ENCODE results near the gene GEMIN5. TPM values are rescaled to one million over a fixed set of nuclear protein-coding genes. Genes with fewer than 3 reads are reported as not detected.

Gene GEMIN5
- total RNA-seq, 3 donors from 2014 or later = 14.4 to 23.2 (median 19.3) TPM

DNA sequence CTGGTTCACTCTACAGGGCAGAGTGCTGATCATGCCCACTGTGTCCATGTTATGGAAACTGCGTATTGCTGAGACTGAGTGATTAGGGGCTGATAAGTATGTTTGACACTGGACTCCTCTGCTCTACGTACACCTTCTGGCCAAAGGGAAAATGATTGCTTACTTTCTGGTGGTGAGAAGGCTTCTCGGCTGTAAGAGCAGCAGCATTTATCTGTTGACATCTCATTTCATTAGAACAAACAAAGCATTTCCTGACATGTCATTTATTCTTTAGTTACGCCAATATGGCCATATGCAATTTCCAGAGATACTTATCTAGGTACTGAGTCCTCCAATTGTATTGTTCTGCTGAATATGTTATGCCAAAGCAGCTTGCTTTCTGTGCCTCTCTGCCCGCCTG lies 93.2 kb downstream of the GEMIN5 start:
- H3K36me3 ChIP-seq = no peaks in the 10 kb centered on the region
- peak overlapping the region in 1 of 2 donors; percentile 17 for H3K27ac ChIP-seq
- no peak for DNase-seq (ENCODE audit: low spot score in 2 of 2)
- intact Hi-C loops (cut with DNase I; ENCODE audit: low total_unique reads) = no loop called here
- no peak overlapping the region for H3K4me3 ChIP-seq
- H3K9me3 ChIP-seq = no peaks in the 10 kb centered on the region
- peak in 1 of 3 donors; percentile 25 for TF ChIP-seq POLR2AphosphoS5 (IDR thresholded peaks at IDR 0.05)
- TF ChIP-seq, protein P1, sequence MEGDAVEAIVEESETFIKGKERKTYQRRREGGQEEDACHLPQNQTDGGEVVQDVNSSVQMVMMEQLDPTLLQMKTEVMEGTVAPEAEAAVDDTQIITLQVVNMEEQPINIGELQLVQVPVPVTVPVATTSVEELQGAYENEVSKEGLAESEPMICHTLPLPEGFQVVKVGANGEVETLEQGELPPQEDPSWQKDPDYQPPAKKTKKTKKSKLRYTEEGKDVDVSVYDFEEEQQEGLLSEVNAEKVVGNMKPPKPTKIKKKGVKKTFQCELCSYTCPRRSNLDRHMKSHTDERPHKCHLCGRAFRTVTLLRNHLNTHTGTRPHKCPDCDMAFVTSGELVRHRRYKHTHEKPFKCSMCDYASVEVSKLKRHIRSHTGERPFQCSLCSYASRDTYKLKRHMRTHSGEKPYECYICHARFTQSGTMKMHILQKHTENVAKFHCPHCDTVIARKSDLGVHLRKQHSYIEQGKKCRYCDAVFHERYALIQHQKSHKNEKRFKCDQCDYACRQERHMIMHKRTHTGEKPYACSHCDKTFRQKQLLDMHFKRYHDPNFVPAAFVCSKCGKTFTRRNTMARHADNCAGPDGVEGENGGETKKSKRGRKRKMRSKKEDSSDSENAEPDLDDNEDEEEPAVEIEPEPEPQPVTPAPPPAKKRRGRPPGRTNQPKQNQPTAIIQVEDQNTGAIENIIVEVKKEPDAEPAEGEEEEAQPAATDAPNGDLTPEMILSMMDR (IDR thresholded peaks at IDR 0.05) = no peak
- peaks cover 4% of the 10 kb centered on the region in 2 donors for H3K4me1 ChIP-seq
- no peaks in the 10 kb centered on the region for H3K27me3 ChIP-seq

DNA sequence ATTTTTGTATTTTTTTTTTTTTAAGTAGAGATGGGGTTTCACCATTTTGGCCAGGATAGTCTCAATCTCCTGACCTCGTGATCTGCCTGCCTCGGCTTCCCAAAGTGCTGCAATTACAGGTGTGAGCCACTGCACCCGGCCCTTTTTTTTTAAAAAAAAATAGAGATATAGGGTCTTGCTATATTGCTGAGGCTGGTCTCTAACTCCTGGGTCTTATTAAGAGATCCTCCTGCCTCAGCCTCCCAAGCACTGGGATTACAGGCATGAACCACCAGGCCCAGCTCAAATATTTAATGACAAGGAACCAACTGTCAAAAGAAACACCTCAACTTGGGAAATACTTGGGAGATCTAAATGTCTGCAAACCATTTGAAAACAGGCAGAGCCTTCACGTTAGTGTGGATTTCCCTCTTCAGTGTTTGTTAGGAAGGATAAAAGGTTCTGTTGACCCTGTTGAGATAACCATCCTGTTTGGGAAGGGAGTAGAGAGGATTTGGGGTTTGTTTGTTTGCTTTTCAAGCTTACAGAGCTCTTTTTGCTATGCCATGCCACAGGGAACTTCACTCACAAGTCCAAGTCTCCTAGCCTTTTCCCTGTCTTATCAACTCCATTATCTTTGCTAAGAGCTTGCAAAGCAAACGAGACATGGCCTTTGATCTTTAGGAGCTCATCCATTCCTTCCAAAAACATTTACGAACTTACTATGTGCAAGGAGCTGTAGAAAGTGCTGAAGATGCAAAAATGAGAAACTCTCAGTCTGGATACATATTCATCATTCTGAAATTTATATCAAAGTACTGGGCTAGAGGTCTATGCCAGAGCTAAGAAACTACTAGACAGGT lies 95.1 kb downstream of the GEMIN5 start:
- TF ChIP-seq POLR2AphosphoS5 (IDR thresholded peaks at IDR 0.05) = no peak
- no peak for TF ChIP-seq POLR2A (IDR thresholded peaks at IDR 0.05)
- TF ChIP-seq, protein P1 (IDR thresholded peaks at IDR 0.05) = no peak
- no peak for DNase-seq (ENCODE audit: low spot score in 2 of 2)
- H3K4me1 ChIP-seq = peaks cover 0 to under 1% of the 10 kb centered on the region in 2 donors
- no peak overlapping the region for H3K4me3 ChIP-seq
- intact Hi-C loops (cut with DNase I; ENCODE audit: low total_unique reads) = no loop called here
- no peaks in the 10 kb centered on the region for H3K27me3 ChIP-seq
- H3K36me3 ChIP-seq = no peaks in the 10 kb centered on the region
- no peak overlapping the region for H3K27ac ChIP-seq
- no peaks in the 10 kb centered on the region for H3K9me3 ChIP-seq

DNA sequence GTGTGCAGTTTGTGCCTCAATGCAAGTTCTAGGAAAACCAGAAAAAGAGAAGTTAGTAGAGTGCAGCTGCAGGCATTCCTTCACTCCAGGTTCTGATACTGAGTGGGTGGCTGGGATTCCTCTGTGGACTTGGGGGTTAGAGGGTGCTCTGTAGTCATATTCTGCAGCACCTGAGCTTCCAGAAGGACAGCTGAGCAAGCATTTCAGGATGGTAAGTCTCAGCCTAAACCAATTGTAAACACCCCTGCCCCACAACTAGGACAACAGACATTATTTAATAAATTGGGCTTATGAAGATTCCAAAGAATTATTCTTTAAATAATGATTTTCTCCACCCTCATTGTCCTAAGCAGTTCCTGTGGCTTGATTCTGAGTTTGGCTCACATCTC lies 96.7 kb downstream of the GEMIN5 start:
- Histone ChIP-seq H3K36me3 (no peaks in the 10 kb centered on the region), H3K4me3 (no peak overlapping the region), H3K9me3 (no peaks in the 10 kb centered on the region), H3K4me1 (no peaks in the 10 kb centered on the region), H3K27me3 (no peaks in the 10 kb centered on the region), H3K27ac (peak overlapping the region in 1 of 2 donors; percentile 30)
- no peak for DNase-seq (ENCODE audit: low spot score in 2 of 2)
- intact Hi-C loops (cut with DNase I; ENCODE audit: low total_unique reads) = no loop called here
- TF ChIP-seq, protein P1 (IDR thresholded peaks at IDR 0.05) = no peak
- no peak for TF ChIP-seq POLR2AphosphoS5 (IDR thresholded peaks at IDR 0.05)
- no peak for TF ChIP-seq POLR2A (IDR thresholded peaks at IDR 0.05)

DNA sequence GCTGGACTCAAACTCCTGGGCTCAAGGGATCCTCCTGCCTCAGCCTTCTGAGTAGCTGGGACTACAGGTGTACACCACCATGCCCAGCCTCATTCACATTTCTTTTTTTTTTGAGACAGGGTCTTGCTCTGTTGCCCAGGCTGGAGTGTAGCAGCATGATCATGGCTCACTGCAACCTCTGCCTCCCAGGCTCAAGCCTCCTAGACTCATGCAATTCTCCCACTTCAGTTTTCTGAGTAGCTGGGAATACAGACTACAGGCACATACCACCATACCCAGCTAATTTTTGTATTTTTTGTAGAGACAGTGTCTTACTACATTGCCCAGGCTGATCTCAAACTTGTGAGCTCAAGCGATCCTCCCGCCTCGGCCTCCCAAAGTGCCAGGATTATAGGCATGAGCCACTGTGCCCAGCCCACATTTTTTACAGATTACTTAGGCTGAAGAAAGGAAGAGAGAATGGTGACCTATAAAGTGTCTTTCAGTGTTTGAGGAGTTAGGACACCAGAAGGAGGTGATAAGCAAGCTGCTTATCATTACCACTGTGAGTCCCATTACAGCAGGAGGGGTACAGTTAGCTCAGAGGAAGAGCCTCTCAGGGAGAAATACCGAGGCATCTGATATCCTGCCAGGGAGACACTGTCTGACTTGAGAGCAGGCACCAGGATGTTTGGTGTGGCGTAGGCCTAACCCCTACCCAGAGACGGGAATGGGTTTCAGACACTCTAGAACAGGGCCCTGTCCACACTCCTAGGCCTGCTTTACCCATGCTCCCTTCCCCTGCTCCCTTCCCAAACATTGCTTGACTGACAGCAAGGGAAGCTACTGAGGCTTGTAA lies 97.4 kb downstream of the GEMIN5 start:
- DNase-seq (ENCODE audit: low spot score in 2 of 2) = no peak
- Histone ChIP-seq H3K27me3 (no peaks in the 10 kb centered on the region), H3K27ac (peak overlapping the region in 1 of 2 donors; percentile 30), H3K4me1 (no peaks in the 10 kb centered on the region), H3K36me3 (no peaks in the 10 kb centered on the region), H3K4me3 (no peak overlapping the region), H3K9me3 (no peaks in the 10 kb centered on the region)
- intact Hi-C loops (cut with DNase I; ENCODE audit: low total_unique reads) = no loop called here
- TF ChIP-seq, protein P1 (IDR thresholded peaks at IDR 0.05) = no peak
- TF ChIP-seq POLR2AphosphoS5 (IDR thresholded peaks at IDR 0.05) (no peak), POLR2A (IDR thresholded peaks at IDR 0.05) (no peak)

Other genes starting within 250 kb of the GEMIN5 start
- 100 to 1,000 TPM in 1 of 3 donors, 10 to 100 TPM in 2; 64.0 to 123 (median 73.7) TPM for gene LARP1, start 182.8 kb downstream of the GEMIN5 start, total RNA-seq
- gene FAXDC2, start 87.6 kb downstream of the GEMIN5 start, total RNA-seq = 100 to 1,000 TPM in 1 of 3 donors, 10 to 100 TPM in 2; 43.9 to 117 (median 52.5) TPM
- gene CNOT8, start 79.6 kb downstream of the GEMIN5 start, total RNA-seq = 100 to 1,000 TPM in 1 of 3 donors, 10 to 100 TPM in 2; 78.7 to 180 (median 84.7) TPM
- 10 to 100 TPM; 12.1 to 23.4 (median 21.4) TPM for gene MRPL22, start 2.9 kb upstream of the GEMIN5 start, total RNA-seq
- gene KIF4B, start 75.5 kb upstream of the GEMIN5 start, total RNA-seq = not detected